ENCODE measurements around the gene PAX3. TPM values are rescaled to one million over a fixed set of nuclear protein-coding genes. Genes with fewer than 3 reads are reported as not detected.

Gene PAX3
- total RNA-seq, 1 experiment from 2014 or later, result not detected

DNA sequence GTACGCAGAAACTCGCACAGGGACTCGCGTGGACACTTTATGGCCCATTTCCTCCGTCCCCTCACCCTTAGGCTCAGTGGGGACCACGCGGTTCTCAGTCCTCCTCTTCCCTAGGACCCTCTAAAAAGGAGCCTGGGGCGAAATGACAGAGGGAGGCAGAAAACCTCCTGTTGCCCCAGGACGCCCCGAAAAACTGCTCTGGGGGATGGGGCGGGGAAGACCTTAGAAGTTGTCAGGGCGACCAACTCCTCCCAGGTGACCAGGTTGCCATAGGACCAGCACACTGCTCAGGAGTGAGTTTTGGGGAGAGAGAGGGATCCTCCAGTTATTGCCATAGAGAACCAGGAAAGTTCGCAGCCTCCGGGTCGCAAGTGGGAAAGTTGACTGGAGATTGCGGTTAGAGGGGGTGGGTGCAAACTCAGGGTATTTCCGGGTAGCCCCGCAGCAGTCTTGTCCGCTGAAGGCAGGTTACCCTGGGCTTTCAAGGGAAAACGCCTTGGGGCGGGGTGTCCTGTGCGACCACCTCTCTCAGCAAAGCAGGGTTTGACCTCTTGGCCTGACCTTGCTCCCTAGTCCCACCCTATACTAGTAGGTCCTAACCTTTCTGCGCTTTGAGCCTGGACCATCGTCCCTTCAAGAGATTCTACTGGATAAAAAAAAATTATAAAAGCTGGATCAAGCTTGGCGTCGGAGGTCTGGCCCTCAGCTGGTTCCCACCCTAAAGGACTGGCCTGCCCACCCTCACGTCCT is 7.8 kb upstream of the PAX3 start (continued):
- TF ChIP-seq, protein P1, sequence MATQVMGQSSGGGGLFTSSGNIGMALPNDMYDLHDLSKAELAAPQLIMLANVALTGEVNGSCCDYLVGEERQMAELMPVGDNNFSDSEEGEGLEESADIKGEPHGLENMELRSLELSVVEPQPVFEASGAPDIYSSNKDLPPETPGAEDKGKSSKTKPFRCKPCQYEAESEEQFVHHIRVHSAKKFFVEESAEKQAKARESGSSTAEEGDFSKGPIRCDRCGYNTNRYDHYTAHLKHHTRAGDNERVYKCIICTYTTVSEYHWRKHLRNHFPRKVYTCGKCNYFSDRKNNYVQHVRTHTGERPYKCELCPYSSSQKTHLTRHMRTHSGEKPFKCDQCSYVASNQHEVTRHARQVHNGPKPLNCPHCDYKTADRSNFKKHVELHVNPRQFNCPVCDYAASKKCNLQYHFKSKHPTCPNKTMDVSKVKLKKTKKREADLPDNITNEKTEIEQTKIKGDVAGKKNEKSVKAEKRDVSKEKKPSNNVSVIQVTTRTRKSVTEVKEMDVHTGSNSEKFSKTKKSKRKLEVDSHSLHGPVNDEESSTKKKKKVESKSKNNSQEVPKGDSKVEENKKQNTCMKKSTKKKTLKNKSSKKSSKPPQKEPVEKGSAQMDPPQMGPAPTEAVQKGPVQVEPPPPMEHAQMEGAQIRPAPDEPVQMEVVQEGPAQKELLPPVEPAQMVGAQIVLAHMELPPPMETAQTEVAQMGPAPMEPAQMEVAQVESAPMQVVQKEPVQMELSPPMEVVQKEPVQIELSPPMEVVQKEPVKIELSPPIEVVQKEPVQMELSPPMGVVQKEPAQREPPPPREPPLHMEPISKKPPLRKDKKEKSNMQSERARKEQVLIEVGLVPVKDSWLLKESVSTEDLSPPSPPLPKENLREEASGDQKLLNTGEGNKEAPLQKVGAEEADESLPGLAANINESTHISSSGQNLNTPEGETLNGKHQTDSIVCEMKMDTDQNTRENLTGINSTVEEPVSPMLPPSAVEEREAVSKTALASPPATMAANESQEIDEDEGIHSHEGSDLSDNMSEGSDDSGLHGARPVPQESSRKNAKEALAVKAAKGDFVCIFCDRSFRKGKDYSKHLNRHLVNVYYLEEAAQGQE (IDR thresholded peaks at IDR 0.05; ENCODE audit: low read depth), result no peak
- no peak for TF ChIP-seq ELF1 (IDR thresholded peaks at IDR 0.05; ENCODE audit: borderline replicate concordance, low read depth)

DNA sequence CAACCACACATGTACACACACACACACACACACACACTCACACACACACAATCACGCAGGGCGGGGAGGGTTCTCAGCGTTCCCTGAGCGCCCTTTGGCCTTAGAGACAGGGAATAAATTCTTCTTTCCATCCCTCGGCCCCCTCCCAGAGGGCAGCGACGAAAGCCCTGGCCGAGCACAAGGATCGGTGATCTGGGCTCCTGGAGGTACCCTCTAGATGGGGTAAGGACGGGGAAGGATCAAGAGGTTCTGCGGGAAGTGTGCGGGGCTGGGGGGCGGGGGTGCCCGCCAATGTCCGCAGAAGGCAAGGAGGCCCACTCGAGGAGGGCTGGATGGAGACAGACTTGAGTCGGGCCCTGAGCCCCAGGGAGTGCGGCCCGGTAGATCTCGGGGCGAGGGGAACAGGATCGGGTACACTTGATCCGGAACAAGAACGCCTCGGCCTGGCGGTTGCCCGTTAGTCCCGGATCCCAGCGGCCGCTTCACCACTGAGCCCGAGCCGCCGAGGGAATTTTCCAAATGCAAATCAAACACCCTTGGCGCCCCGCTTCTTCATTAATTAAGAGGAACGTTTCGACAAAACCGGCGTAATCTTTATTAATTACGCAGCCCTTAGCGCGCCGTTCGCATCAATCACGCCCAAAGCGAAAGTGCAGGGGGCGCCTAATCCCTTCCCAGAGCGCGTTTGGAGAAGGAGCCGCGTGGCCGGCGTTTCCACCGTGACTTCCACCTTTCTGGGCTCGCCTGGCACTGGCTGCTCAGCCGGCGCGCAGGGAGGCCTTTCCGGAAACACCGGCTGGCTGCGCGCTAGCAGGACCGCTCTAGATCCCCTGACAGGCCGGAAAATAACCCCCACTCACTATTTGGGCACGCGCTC is 7.0 kb upstream of the PAX3 start:
- DNase-seq (ENCODE audit: low read depth, low spot score) (no peak), ATAC-seq (no peak)
- TF ChIP-seq, protein P2, sequence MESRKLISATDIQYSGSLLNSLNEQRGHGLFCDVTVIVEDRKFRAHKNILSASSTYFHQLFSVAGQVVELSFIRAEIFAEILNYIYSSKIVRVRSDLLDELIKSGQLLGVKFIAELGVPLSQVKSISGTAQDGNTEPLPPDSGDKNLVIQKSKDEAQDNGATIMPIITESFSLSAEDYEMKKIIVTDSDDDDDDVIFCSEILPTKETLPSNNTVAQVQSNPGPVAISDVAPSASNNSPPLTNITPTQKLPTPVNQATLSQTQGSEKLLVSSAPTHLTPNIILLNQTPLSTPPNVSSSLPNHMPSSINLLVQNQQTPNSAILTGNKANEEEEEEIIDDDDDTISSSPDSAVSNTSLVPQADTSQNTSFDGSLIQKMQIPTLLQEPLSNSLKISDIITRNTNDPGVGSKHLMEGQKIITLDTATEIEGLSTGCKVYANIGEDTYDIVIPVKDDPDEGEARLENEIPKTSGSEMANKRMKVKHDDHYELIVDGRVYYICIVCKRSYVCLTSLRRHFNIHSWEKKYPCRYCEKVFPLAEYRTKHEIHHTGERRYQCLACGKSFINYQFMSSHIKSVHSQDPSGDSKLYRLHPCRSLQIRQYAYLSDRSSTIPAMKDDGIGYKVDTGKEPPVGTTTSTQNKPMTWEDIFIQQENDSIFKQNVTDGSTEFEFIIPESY (IDR thresholded peaks at IDR 0.05; ENCODE audit: extremely low read depth, insufficient replicate concordance, low read length), result no peak
- TF ChIP-seq JUND (IDR thresholded peaks at IDR 0.05) (no peak), TCF7L2 (IDR thresholded peaks at IDR 0.05; ENCODE audit: borderline replicate concordance, extremely low read depth, insufficient read depth, insufficient read length) (no peak), ELF1 (IDR thresholded peaks at IDR 0.05; ENCODE audit: borderline replicate concordance, low read depth) (no peak), EZH2 (IDR thresholded peaks at IDR 0.05) (no peak), CBX3 (IDR thresholded peaks at IDR 0.05; ENCODE audit: low read depth) (no peak), SIN3A (IDR thresholded peaks at IDR 0.05; ENCODE audit: low read depth) (no peak), ZNF274 (IDR thresholded peaks at IDR 0.05; ENCODE audit: low read depth, low read length) (no peak), CEBPB (IDR thresholded peaks at IDR 0.05; ENCODE audit: low read depth) (no peak), YY1 (IDR thresholded peaks at IDR 0.05; ENCODE audit: extremely low read depth, insufficient replicate concordance, low read depth, low read length) (no peak)
- TF ChIP-seq, protein P3, sequence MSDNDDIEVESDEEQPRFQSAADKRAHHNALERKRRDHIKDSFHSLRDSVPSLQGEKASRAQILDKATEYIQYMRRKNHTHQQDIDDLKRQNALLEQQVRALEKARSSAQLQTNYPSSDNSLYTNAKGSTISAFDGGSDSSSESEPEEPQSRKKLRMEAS (IDR thresholded peaks at IDR 0.05), result no peak
- ChIA-PET RAD21 (ENCODE audit: low non-redundant PET in 1 of 2, low total read pairs in 2 of 2, uncharacterized antibody in 2 of 2, unreplicated experiment in 2 of 2) (no interaction called here), POLR2A (no interaction called here), CTCF (no interaction called here)
- H3K9me2 ChIP-seq (ENCODE audit: insufficient read depth), result no peaks in the 10 kb centered on the region
- no peaks in the 10 kb centered on the region for H3K79me2 ChIP-seq (ENCODE audit: insufficient read depth, low read length)
- no peak overlapping the region for H3K27ac ChIP-seq (ENCODE audit: low read depth, low read length)
- H2AFZ ChIP-seq (ENCODE audit: low read depth, low read length, poor library complexity, severe bottlenecking), result no peak overlapping the region
- H3K36me3 ChIP-seq (ENCODE audit: control insufficient read depth in 1 of 2, insufficient read depth in 2 of 2, low read length in 2 of 2), result no peaks in the 10 kb centered on the region
- H3K9me3 ChIP-seq (ENCODE audit: control insufficient read depth in 1 of 2, insufficient read depth in 1 of 2, low read depth in 1 of 2, low read length in 2 of 2), result no peaks in the 10 kb centered on the region
- no peak overlapping the region for H3K9ac ChIP-seq (ENCODE audit: low read length)
- H3K4me2 ChIP-seq (ENCODE audit: low read length), result no peak overlapping the region
- no TSS peak for BruUV-seq (replicated peaks)
- H3K4me1 ChIP-seq (ENCODE audit: control insufficient read depth in 1 of 2, insufficient read depth in 2 of 2, low read length in 2 of 2), result no peaks in the 10 kb centered on the region
- H3K4me3 ChIP-seq (replicated peaks in 1 of 2; ENCODE audit: low read depth in 1 of 2, low read length in 2 of 2), result no peak overlapping the region
- H4K20me1 ChIP-seq (ENCODE audit: insufficient read depth), result no peaks in the 10 kb centered on the region
- intact Hi-C loops (cut with micrococcal nuclease), result no loop called here
- peaks cover 31% of the 10 kb centered on the region for H3K27me3 ChIP-seq (ENCODE audit: insufficient read depth, low read length)
